WERI-Rb-1 (cell line): ENCODE measurements around the gene IGF1R.

Experiments used
- DNase-seq: peaks from one replicate; pipeline ENCODE4 v3.0.0-alpha.2; 2020
- H3K27ac ChIP-seq: fragments of 250-450 bp; sonication (Bioruptor Pico); 2 replicates; pipeline ENCODE4 v1.5.1; 2020; ENCODE audit warnings: mild to moderate bottlenecking, moderate library complexity
- H3K27me3 ChIP-seq: fragments of 250-450 bp; sonication (Bioruptor Pico); 2 replicates; pipeline ENCODE4 v1.5.1; 2021; ENCODE audit warnings: mild to moderate bottlenecking, low read depth, moderate library complexity; ENCODE audit not compliant: insufficient read depth, severe bottlenecking
- H3K36me3 ChIP-seq: fragments of 250-450 bp; sonication (Bioruptor Pico); 2 replicates; pipeline ENCODE4 v1.5.1; 2020; ENCODE audit warnings: mild to moderate bottlenecking, moderate library complexity
- H3K4me3 ChIP-seq: 2 replicates; pipeline ENCODE4 v1.5.1; 2011; ENCODE audit warnings: low read depth, mild to moderate bottlenecking, control low read depth, low read length
- H3K9me3 ChIP-seq: fragments of 250-450 bp; sonication (Bioruptor Pico); 2 replicates; pipeline ENCODE4 v1.5.1; 2021; ENCODE audit warnings: mild to moderate bottlenecking, moderate library complexity; ENCODE audit not compliant: severe bottlenecking
- CTCF ChIP-seq: IDR thresholded peaks from 2 replicates; pipeline ENCODE4 v1.5.1; 2011; ENCODE audit warnings: low read depth, mild to moderate bottlenecking, control low read depth, inconsistent platforms, low read length

The IGF1R gene

GRCh38 chr15:98719137-98719740 is 70.9 kb downstream of the IGF1R start:
- H3K27ac ChIP-seq, result no peak overlapping the region

GRCh38 chr15:98720031-98720430 is 71.7 kb downstream of the IGF1R start:
- no peak overlapping the region for H3K27ac ChIP-seq
- H3K9me3 ChIP-seq, result no peaks in the 10 kb centered on the region
- H3K36me3 ChIP-seq, result no peaks in the 10 kb centered on the region
- no peaks in the 10 kb centered on the region for H3K27me3 ChIP-seq
- no peak for DNase-seq
- no peak overlapping the region for H3K4me3 ChIP-seq
- TF ChIP-seq CTCF, result no peak

More at GRCh38 chr15:98719137-98719740, 70.9 kb downstream of the IGF1R start:
- no peak for DNase-seq
- Histone ChIP-seq H3K9me3 (no peaks in the 10 kb centered on the region), H3K36me3 (no peaks in the 10 kb centered on the region), H3K27me3 (no peaks in the 10 kb centered on the region), H3K4me3 (no peak overlapping the region)
- TF ChIP-seq CTCF, result no peak

GRCh38 chr15:98720577-98721565 is 72.5 kb downstream of the IGF1R start:
- no peaks in the 10 kb centered on the region for H3K27me3 ChIP-seq
- H3K36me3 ChIP-seq, result no peaks in the 10 kb centered on the region; the same call in 1 of the 2 replicates
- no peak for TF ChIP-seq CTCF
- H3K4me3 ChIP-seq, result no peak overlapping the region
- no peak overlapping the region for H3K27ac ChIP-seq
- DNase-seq, result no peak
- H3K9me3 ChIP-seq, result no peaks in the 10 kb centered on the region

- H3K4me3 ChIP-seq, result no peak overlapping the region
- TF ChIP-seq CTCF, result no peak
- no peaks in the 10 kb centered on the region; the same call in 1 of the 2 replicates for H3K36me3 ChIP-seq
- H3K27me3 ChIP-seq, result no peaks in the 10 kb centered on the region
- no peaks in the 10 kb centered on the region for H3K9me3 ChIP-seq
- DNase-seq, result no peak
- H3K27ac ChIP-seq, result no peak overlapping the region
These were observed 73.9 kb downstream of the IGF1R start for GRCh38 chr15:98722209-98722608.

GRCh38 chr15:98722645-98723044 is 74.3 kb downstream of the IGF1R start:
- H3K9me3 ChIP-seq, result no peaks in the 10 kb centered on the region
- no peak overlapping the region for H3K27ac ChIP-seq
- H3K36me3 ChIP-seq, result no peaks in the 10 kb centered on the region; the same call in 1 of the 2 replicates
- no peak overlapping the region for H3K4me3 ChIP-seq
- no peak for DNase-seq
- no peaks in the 10 kb centered on the region for H3K27me3 ChIP-seq
- no peak for TF ChIP-seq CTCF
